Measurements from ENCODE around the gene PPP6R3. TPM values are rescaled to one million over a fixed set of nuclear protein-coding genes. Genes with fewer than 3 reads are reported as not detected.

Gene PPP6R3
- total and polyA plus RNA-seq, 2 of the 13 experiments (the other 11 are each of a cell fraction or from before 2014, with no cell fraction given), result 41.2 to 83.4 TPM

DNA sequence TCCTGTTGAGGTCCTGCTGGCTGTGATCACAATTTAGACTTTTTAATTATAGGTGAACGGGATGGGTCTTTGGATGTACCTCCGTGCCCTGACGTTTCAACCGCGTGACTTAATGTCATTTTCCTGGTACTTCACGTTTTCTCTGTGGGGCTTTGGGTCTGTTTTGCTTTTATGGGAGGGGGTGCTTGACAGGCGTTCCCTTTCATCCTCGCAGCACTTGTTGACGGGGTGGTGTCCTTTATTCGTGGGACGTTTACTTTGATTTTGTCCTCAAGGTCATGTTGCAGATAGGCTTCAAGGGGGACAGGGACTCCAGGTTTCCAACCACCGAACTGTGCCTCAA lies 994 bp downstream of the PPP6R3 start (continued):
- TF ChIP-seq ZC3H13 (CRISPR knock-in tag; IDR thresholded peaks at IDR 0.05) (no peak), DMTF1 (CRISPR knock-in tag; IDR thresholded peaks at IDR 0.05) (no peak), EZH2 (conservative IDR thresholded peaks at IDR 0.05; ENCODE audit: low read depth, low read length) (no peak), HNRNPK (IDR thresholded peaks at IDR 0.05; ENCODE audit: low read depth, low read length, poor library complexity, severe bottlenecking) (no peak), PAWR (CRISPR knock-in tag; IDR thresholded peaks at IDR 0.05; ENCODE audit: borderline replicate concordance) (no peak), NBN (conservative IDR thresholded peaks at IDR 0.05) (no peak), PHF21A (CRISPR knock-in tag; IDR thresholded peaks at IDR 0.05) (peak; percentile 37; the same call in 1 of the 2 replicates), HDAC1 (CRISPR knock-in tag; IDR thresholded peaks at IDR 0.05) (no peak), KDM3A (CRISPR knock-in tag; IDR thresholded peaks at IDR 0.05; ENCODE audit: low read depth) (no peak), KLF6 (CRISPR knock-in tag; IDR thresholded peaks at IDR 0.05) (no peak), ELK4 (CRISPR knock-in tag; IDR thresholded peaks at IDR 0.05; ENCODE audit: borderline replicate concordance) (no peak), TOPORS (CRISPR knock-in tag; IDR thresholded peaks at IDR 0.05) (no peak), DNMT1 (CRISPR knock-in tag; IDR thresholded peaks at IDR 0.05) (no peak), SOX5 (CRISPR knock-in tag; IDR thresholded peaks at IDR 0.05; ENCODE audit: borderline replicate concordance) (peak; percentile 18; the same call in 1 of the 2 replicates), TBP (CRISPR knock-in tag; IDR thresholded peaks at IDR 0.05) (no peak)
- TF ChIP-seq, protein P1, sequence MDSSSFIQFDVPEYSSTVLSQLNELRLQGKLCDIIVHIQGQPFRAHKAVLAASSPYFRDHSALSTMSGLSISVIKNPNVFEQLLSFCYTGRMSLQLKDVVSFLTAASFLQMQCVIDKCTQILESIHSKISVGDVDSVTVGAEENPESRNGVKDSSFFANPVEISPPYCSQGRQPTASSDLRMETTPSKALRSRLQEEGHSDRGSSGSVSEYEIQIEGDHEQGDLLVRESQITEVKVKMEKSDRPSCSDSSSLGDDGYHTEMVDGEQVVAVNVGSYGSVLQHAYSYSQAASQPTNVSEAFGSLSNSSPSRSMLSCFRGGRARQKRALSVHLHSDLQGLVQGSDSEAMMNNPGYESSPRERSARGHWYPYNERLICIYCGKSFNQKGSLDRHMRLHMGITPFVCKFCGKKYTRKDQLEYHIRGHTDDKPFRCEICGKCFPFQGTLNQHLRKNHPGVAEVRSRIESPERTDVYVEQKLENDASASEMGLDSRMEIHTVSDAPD (CRISPR knock-in tag; IDR thresholded peaks at IDR 0.05), result no peak
- TF ChIP-seq, protein P2, sequence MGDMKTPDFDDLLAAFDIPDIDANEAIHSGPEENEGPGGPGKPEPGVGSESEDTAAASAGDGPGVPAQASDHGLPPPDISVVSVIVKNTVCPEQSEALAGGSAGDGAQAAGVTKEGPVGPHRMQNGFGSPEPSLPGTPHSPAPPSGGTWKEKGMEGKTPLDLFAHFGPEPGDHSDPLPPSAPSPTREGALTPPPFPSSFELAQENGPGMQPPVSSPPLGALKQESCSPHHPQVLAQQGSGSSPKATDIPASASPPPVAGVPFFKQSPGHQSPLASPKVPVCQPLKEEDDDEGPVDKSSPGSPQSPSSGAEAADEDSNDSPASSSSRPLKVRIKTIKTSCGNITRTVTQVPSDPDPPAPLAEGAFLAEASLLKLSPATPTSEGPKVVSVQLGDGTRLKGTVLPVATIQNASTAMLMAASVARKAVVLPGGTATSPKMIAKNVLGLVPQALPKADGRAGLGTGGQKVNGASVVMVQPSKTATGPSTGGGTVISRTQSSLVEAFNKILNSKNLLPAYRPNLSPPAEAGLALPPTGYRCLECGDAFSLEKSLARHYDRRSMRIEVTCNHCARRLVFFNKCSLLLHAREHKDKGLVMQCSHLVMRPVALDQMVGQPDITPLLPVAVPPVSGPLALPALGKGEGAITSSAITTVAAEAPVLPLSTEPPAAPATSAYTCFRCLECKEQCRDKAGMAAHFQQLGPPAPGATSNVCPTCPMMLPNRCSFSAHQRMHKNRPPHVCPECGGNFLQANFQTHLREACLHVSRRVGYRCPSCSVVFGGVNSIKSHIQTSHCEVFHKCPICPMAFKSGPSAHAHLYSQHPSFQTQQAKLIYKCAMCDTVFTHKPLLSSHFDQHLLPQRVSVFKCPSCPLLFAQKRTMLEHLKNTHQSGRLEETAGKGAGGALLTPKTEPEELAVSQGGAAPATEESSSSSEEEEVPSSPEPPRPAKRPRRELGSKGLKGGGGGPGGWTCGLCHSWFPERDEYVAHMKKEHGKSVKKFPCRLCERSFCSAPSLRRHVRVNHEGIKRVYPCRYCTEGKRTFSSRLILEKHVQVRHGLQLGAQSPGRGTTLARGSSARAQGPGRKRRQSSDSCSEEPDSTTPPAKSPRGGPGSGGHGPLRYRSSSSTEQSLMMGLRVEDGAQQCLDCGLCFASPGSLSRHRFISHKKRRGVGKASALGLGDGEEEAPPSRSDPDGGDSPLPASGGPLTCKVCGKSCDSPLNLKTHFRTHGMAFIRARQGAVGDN (CRISPR knock-in tag; IDR thresholded peaks at IDR 0.05), result no peak
- TF ChIP-seq, protein P3, sequence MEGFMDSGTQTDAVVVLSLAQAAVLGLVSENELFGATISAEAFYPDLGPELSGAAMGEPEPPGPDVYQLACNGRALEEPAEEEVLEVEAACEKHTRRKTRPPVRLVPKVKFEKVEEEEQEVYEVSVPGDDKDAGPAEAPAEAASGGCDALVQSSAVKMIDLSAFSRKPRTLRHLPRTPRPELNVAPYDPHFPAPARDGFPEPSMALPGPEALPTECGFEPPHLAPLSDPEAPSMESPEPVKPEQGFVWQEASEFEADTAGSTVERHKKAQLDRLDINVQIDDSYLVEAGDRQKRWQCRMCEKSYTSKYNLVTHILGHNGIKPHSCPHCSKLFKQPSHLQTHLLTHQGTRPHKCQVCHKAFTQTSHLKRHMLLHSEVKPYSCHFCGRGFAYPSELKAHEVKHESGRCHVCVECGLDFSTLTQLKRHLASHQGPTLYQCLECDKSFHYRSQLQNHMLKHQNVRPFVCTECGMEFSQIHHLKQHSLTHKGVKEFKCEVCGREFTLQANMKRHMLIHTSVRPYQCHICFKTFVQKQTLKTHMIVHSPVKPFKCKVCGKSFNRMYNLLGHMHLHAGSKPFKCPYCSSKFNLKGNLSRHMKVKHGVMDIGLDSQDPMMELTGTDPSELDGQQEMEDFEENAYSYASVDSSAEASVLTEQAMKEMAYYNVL (CRISPR knock-in tag; IDR thresholded peaks at IDR 0.05; ENCODE audit: borderline replicate concordance), result no peak
- TF ChIP-seq, protein P4, sequence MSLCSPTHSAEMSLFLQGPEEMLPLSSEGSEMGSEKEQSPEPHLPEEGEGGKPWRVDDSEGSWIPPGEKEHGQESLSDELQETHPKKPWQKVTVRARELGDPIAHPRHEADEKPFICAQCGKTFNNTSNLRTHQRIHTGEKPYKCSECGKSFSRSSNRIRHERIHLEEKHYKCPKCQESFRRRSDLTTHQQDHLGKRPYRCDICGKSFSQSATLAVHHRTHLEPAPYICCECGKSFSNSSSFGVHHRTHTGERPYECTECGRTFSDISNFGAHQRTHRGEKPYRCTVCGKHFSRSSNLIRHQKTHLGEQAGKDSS (CRISPR knock-in tag; IDR thresholded peaks at IDR 0.05; ENCODE audit: borderline replicate concordance, low read depth), result no peak
